K562 (cell line): ENCODE measurements around the gene GAMT. TPM values are rescaled to one million over a fixed set of nuclear protein-coding genes. Genes with fewer than 3 reads are reported as not detected.
"Not testable (repeated sequence)": the region's sequence is repeated elsewhere in the genome, so short reads cannot be mapped to it uniquely, and the experiment has no call there.

Source experiments
- ATAC-seq: fragments of 200-7000 bp; cut with Tn5 transposase; 3 replicates; pipeline ENCODE4 v1.9.1; 2020; ENCODE audit warnings: moderate library complexity
- BruUV-seq: library from RNA; stranded (reverse); fragments of 400-500 nt; replicated peaks from 2 replicates; lab custom pipeline; 2021; lab: Mats Ljungman, UMichigan
- CTCF ChIA-PET: fragments of 300-600 bp; formaldehyde crosslinking; extraction: SDS; loops from one replicate; lab custom pipeline; 2021; ENCODE audit warnings: low intra/inter-chr PET ratio; lab: Yijun Ruan, JAX
- POLR2A ChIA-PET: fragments of 300-600, 350-650 bp; sonication (Branson Sonifier 250); formaldehyde crosslinking; extraction: SDS; loops from one replicate; lab custom pipeline; 2021; ENCODE audit warnings: antibody characterized with exemption, inconsistent platforms; lab: Yijun Ruan, JAX
- DNase-seq, 4 experiments: peaks; one replicate each; pipeline versions ENCODE4 v3.0.0 to v3.0.0-alpha.2; 2011 to 2018; ENCODE audit warnings: low spot score in 3 of 4, mixed read lengths in 3 of 4; ENCODE audit errors: extremely low read depth in 1 of 4
- FAIRE-seq: peaks from 2 replicates; lab custom pipeline; 2011; peaks lifted over from hg19 to GRCh38; lab: Jason Lieb, UNC
- H2AFZ ChIP-seq: 2 replicates; pipeline ENCODE4 v1.6.0; 2011; ENCODE audit warnings: low read depth, low read length, control low read depth, inconsistent platforms
- H3K27ac ChIP-seq: fragments of 200-600 bp; 3 replicates; pipeline ENCODE4 v1.8.0; 2011; ENCODE audit warnings: low read depth, mild to moderate bottlenecking, control low read depth, inconsistent platforms, low read length, moderate library complexity, mixed read lengths; ENCODE audit errors: extremely low read depth
- H3K27me3 ChIP-seq, 2 experiments: fragments of 300-600 bp in 1 of 2; 2 replicates in 1 of 2; 3 replicates in 1 of 2; pipeline versions ENCODE4 v1.6.0 to v1.8.0; 2011; ENCODE audit warnings: inconsistent platforms in 2 of 2, low read length in 2 of 2, mild to moderate bottlenecking in 1 of 2, mixed read lengths in 1 of 2, moderate library complexity in 1 of 2; ENCODE audit not compliant: control insufficient read depth in 2 of 2, insufficient read depth in 2 of 2
- H3K36me3 ChIP-seq: fragments of 300-600 bp; 3 replicates; pipeline ENCODE4 v1.8.0; 2011; ENCODE audit warnings: mild to moderate bottlenecking, low read length, inconsistent platforms; ENCODE audit not compliant: control insufficient read depth, insufficient read depth
- H3K4me1 ChIP-seq, 2 experiments: fragments of 200-600 bp in 1 of 2; replicated peaks in 1 of 2; 2 replicates in 1 of 2; 3 replicates in 1 of 2; pipeline versions ENCODE4 v1.5.1 to v1.8.0; 2011; ENCODE audit warnings: inconsistent platforms in 2 of 2, low read length in 2 of 2, mild to moderate bottlenecking in 1 of 2, mixed read lengths in 1 of 2, moderate library complexity in 1 of 2; ENCODE audit not compliant: control insufficient read depth in 2 of 2, insufficient read depth in 2 of 2
- H3K4me2 ChIP-seq: 2 replicates; pipeline ENCODE4 v1.6.1; 2011; ENCODE audit warnings: low read length, control low read depth, inconsistent platforms, mixed read lengths; ENCODE audit not compliant: insufficient read depth
- H3K4me3 ChIP-seq: fragments of 200-600 bp; sonication (generic), shearing (Covaris generic); 2 replicates; pipeline ENCODE4 v1.5.1; 2016; ENCODE audit warnings: control low read depth, inconsistent platforms
- H3K79me2 ChIP-seq: fragments of 200-600 bp; 3 replicates; pipeline ENCODE4 v1.8.0; 2011; ENCODE audit warnings: low read length, inconsistent platforms; ENCODE audit not compliant: control insufficient read depth, insufficient read depth
- H3K9ac ChIP-seq, 2 experiments: 2 replicates each; pipeline versions ENCODE4 v1.6.0 to v1.6.1; 2011; ENCODE audit warnings: low read depth in 2 of 2, low read length in 2 of 2, control low read depth in 1 of 2, inconsistent platforms in 1 of 2, mild to moderate bottlenecking in 1 of 2, mixed read lengths in 1 of 2; ENCODE audit not compliant: insufficient read depth in 1 of 2
- H3K9me1 ChIP-seq: one replicate; pipeline ENCODE4 v1.6.0; 2011; ENCODE audit warnings: inconsistent platforms, mild to moderate bottlenecking, low read length, moderate library complexity; ENCODE audit not compliant: control insufficient read depth, insufficient read depth
- H3K9me3 ChIP-seq: replicated peaks from 2 replicates; pipeline ENCODE4 v1.5.1; 2011; ENCODE audit warnings: low read depth, low read length, inconsistent platforms; ENCODE audit not compliant: control insufficient read depth, insufficient read depth
- H4K20me1 ChIP-seq: replicated peaks from 2 replicates; pipeline ENCODE4 v1.6.1; 2011; ENCODE audit warnings: low read length, inconsistent platforms, mixed read lengths; ENCODE audit not compliant: control insufficient read depth, insufficient read depth
- BRCA1 ChIP-seq, 2 experiments: fragments of 450-650 bp in 1 of 2; sonication (generic) in 1 of 2; formaldehyde crosslinking in 1 of 2; IDR thresholded peaks; 2 replicates each; pipeline versions ENCODE4 v1.5.0 to v1.6.1; 2017 to 2020; ENCODE audit warnings: mild to moderate bottlenecking in 1 of 2, missing genetic modification reagents in 1 of 2
- CXXC5 ChIP-seq: fragments of 250-450 bp; sonication (Bioruptor Pico); IDR thresholded peaks from 2 replicates; pipeline ENCODE4 v1.8.0; 2022; ENCODE audit warnings: inconsistent platforms, mild to moderate bottlenecking, moderate library complexity
- GABPA ChIP-seq: fragments of 200-800 bp; sonication (Bioruptor generic); conservative IDR thresholded peaks from 2 replicates; pipeline ENCODE4 v1.6.1; 2016; ENCODE audit warnings: low read depth, missing genetic modification characterization, missing compliant biosample characterization
- HDAC1 ChIP-seq, 2 experiments: fragments of 450-650 bp; IDR thresholded peaks; 2 replicates each; pipeline ENCODE4 v1.6.1; 2016 to 2017; ENCODE audit warnings: inconsistent platforms in 1 of 2, mild to moderate bottlenecking in 1 of 2, moderate library complexity in 1 of 2
- HNRNPLL ChIP-seq: fragments of 200-400 bp; formaldehyde crosslinking; IDR thresholded peaks from 2 replicates; pipeline ENCODE4 v1.6.1; 2017; ENCODE audit warnings: low read length, low read depth, mild to moderate bottlenecking; ENCODE audit not compliant: poor library complexity, severe bottlenecking
- NRF1 ChIP-seq, 2 experiments: fragments of 450-650 bp; IDR thresholded peaks in 1 of 2; conservative IDR thresholded peaks in 1 of 2; 2 replicates each; pipeline ENCODE4 v1.6.1; 2014; ENCODE audit warnings: mild to moderate bottlenecking in 2 of 2
- PCBP1 ChIP-seq: fragments of 200-400 bp; formaldehyde crosslinking; IDR thresholded peaks from 2 replicates; pipeline ENCODE4 v1.6.1; 2018; ENCODE audit warnings: mild to moderate bottlenecking, low read depth, low read length; ENCODE audit not compliant: poor library complexity, severe bottlenecking
- POLR2A ChIP-seq: fragments of 450-650 bp; conservative IDR thresholded peaks from 2 replicates; pipeline ENCODE4 v1.6.1; 2016
- RBBP5 ChIP-seq: fragments of 200-600 bp; sonication (generic); IDR thresholded peaks from 2 replicates; pipeline ENCODE4 v1.6.1; 2012; ENCODE audit warnings: borderline replicate concordance, mild to moderate bottlenecking, low read length, control low read depth, inconsistent platforms; ENCODE audit not compliant: insufficient read depth, poor library complexity, severe bottlenecking
- SP1 ChIP-seq: sonication (generic); formaldehyde crosslinking; IDR thresholded peaks from 2 replicates; pipeline ENCODE4 v1.8.1; 2022; ENCODE audit warnings: mild to moderate bottlenecking, missing genetic modification reagents
- SUPT5H ChIP-seq: fragments of 450-650 bp; IDR thresholded peaks from 2 replicates; pipeline ENCODE4 v1.6.1; 2016
- WGBS: fragments of 100-300 bp; shearing (Covaris generic); methylation state at CpG from one replicate; pipeline ENCODE4 v1.1.6; 2016; ENCODE audit warnings: low coverage, mixed read lengths; ENCODE audit not compliant: insufficient coverage; ENCODE audit errors: missing lambda C conversion rate; 5-methylcytosine and 5-hydroxymethylcytosine counted together
- in situ Hi-C: fragments of 300-500 bp; cut with MboI; formaldehyde crosslinking; loops from 4 replicates; pipeline ENCODE4 v1.15.0; 2018; ENCODE audit warnings: inconsistent platforms, mixed read lengths
- intact Hi-C: fragments of 100-400 bp; cut with micrococcal nuclease; formaldehyde crosslinking; loops from 2 replicates; pipeline ENCODE4 v1.14.2; 2022
- polyA plus RNA-seq, 8 experiments: library from polyadenylated mRNA; depleted of rRNA in 4 of 8; stranded (reverse) in 5 of 8; unstranded in 3 of 8; fragments of >200 nt; fragmentation: Nextera tagmentation in 2 of 8; fragmentation: Illumina TruSeq in 1 of 8; extraction: Ambion mirVana in 2 of 8; extraction: Trizol in 1 of 8; gene quantifications; 2 replicates each; pipeline versions ENCODE4 v1.2.1 to v1.2.3, GENCODE V29; 2011 to 2014; ENCODE audit warnings: inconsistent platforms in 1 of 8, missing spikeins in 1 of 8
- total RNA-seq, 7 experiments: library from RNA; depleted of rRNA in 6 of 7; stranded (reverse); fragments of >200 nt in 6 of 7; fragmentation: Illumina TruSeq in 2 of 7; extraction: Trizol in 2 of 7; gene quantifications; 2 replicates each; pipeline versions ENCODE4 v1.2.1 to v1.2.3, GENCODE V29; 2011 to 2021; ENCODE audit warnings: low replicate concordance in 1 of 7
- TF ChIP-seq, protein P1 (sequence below): fragments of 450-650 bp; IDR thresholded peaks from 2 replicates; pipeline ENCODE4 v1.6.1; 2016; ENCODE audit warnings: borderline replicate concordance
- TF ChIP-seq, protein P2 (sequence below): fragments of 450-650 bp; formaldehyde crosslinking; IDR thresholded peaks from 2 replicates; pipeline ENCODE4 v1.4.0; 2022; ENCODE audit warnings: mild to moderate bottlenecking, moderate library complexity
- TF ChIP-seq, protein P3 (sequence below), 2 experiments: fragments of 450-650 bp; conservative IDR thresholded peaks; 2 replicates each; pipeline ENCODE4 v1.6.1; 2017; ENCODE audit warnings: mild to moderate bottlenecking in 2 of 2, moderate library complexity in 2 of 2

Gene GAMT
- total and polyA plus RNA-seq, 9 of the 15 experiments (the other 6 are each of a cell fraction or from before 2014, with no cell fraction given): 1.3 to 35.3 (median 27.2) TPM

GRCh38 chr19:1439525-1440417 lies 38.4 kb upstream of the GAMT start:
- Histone ChIP-seq H4K20me1 (peaks cover 29% of the 10 kb centered on the region), H3K4me1 (peaks cover 50 to 88% of the 10 kb centered on the region in 2 experiments), H3K9ac (peak overlapping the region; percentile 93 to 100), H3K4me2 (peak overlapping the region; percentile 97), H3K4me3 (peak overlapping the region; percentile 70), H3K36me3 (peaks cover 49% of the 10 kb centered on the region), H3K27ac (peak overlapping the region; percentile 90), H3K79me2 (peaks cover 52% of the 10 kb centered on the region)
- in situ Hi-C loops; H3K27me3 ChIP-seq; BruUV-seq; H3K9me1 ChIP-seq; FAIRE-seq; CTCF ChIA-PET; H3K9me3 ChIP-seq; H2AFZ ChIP-seq; TF ChIP-seq BRCA1 (IDR thresholded peaks at IDR 0.05): not testable (repeated sequence)
- ATAC-seq: peak; percentile 36
- POLR2A ChIA-PET: interaction anchor here (0.7 to 1.8 kb wide), 14 partner anchors 9 to 171 kb away, joined by 3 to 7 read pairs (median 3); partner anchors contain the start of gene CIRBP
- WGBS: 10% methylated on average over 52 of the region's 57 CpGs
- DNase-seq: peak in 1 of 4 experiments; percentile 47
- intact Hi-C loops: loop anchor here (10.0 kb wide), 1 partner anchor 165 kb away; the partner anchor contains the start of gene FAM174C
- peak; percentile 21 for TF ChIP-seq HNRNPLL
- TF ChIP-seq, protein P1, sequence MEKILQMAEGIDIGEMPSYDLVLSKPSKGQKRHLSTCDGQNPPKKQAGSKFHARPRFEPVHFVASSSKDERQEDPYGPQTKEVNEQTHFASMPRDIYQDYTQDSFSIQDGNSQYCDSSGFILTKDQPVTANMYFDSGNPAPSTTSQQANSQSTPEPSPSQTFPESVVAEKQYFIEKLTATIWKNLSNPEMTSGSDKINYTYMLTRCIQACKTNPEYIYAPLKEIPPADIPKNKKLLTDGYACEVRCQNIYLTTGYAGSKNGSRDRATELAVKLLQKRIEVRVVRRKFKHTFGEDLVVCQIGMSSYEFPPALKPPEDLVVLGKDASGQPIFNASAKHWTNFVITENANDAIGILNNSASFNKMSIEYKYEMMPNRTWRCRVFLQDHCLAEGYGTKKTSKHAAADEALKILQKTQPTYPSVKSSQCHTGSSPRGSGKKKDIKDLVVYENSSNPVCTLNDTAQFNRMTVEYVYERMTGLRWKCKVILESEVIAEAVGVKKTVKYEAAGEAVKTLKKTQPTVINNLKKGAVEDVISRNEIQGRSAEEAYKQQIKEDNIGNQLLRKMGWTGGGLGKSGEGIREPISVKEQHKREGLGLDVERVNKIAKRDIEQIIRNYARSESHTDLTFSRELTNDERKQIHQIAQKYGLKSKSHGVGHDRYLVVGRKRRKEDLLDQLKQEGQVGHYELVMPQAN: peak; percentile 78; the same call in 1 of the 2 replicates
- peak; percentile 44 for TF ChIP-seq RBBP5
- TF ChIP-seq SUPT5H: 0 out of 2 replicates have a peak, but pooled peaks have one; percentile 0
- peak; percentile 14 for TF ChIP-seq PCBP1
- TF ChIP-seq GABPA (tag): peak; percentile 66
- TF ChIP-seq HDAC1 (IDR thresholded peaks at IDR 0.05): peak in 1 of 2 experiments; percentile 75; a peak in 2 of 4 replicates
- TF ChIP-seq, protein P2, sequence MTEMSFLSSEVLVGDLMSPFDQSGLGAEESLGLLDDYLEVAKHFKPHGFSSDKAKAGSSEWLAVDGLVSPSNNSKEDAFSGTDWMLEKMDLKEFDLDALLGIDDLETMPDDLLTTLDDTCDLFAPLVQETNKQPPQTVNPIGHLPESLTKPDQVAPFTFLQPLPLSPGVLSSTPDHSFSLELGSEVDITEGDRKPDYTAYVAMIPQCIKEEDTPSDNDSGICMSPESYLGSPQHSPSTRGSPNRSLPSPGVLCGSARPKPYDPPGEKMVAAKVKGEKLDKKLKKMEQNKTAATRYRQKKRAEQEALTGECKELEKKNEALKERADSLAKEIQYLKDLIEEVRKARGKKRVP: 0 out of 2 replicates have a peak, but pooled peaks have one; percentile 23
- TF ChIP-seq BRCA1 (CRISPR knock-in tag; IDR thresholded peaks at IDR 0.05): peak; percentile 92; the same call in 1 of the 2 replicates
- TF ChIP-seq NRF1 (conservative IDR thresholded peaks at IDR 0.05 in 1 of 2, IDR thresholded peaks at IDR 0.05 in 1 of 2): peak; percentile 95
- TF ChIP-seq POLR2A: peak; percentile 48
- TF ChIP-seq, protein P3, sequence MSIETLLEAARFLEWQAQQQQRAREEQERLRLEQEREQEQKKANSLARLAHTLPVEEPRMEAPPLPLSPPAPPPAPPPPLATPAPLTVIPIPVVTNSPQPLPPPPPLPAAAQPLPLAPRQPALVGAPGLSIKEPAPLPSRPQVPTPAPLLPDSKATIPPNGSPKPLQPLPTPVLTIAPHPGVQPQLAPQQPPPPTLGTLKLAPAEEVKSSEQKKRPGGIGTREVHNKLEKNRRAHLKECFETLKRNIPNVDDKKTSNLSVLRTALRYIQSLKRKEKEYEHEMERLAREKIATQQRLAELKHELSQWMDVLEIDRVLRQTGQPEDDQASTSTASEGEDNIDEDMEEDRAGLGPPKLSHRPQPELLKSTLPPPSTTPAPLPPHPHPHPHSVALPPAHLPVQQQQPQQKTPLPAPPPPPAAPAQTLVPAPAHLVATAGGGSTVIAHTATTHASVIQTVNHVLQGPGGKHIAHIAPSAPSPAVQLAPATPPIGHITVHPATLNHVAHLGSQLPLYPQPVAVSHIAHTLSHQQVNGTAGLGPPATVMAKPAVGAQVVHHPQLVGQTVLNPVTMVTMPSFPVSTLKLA (conservative IDR thresholded peaks at IDR 0.05): peak in 1 of 2 experiments; percentile 51; a peak in 3 of 4 replicates
- TF ChIP-seq CXXC5 (CRISPR knock-in tag): peak; percentile 60
- peak; percentile 31 for TF ChIP-seq SP1 (CRISPR knock-in tag)
